OCI-LY1 (cell line): Measurements from ENCODE around the gene PLCB4.

Experiments used
- H2AFZ ChIP-seq: fragments of 200-600 bp; sonication (generic), shearing (Covaris generic); 2 replicates; pipeline ENCODE4 v1.6.0; 2014; ENCODE audit warnings: antibody characterized with exemption, mild to moderate bottlenecking, low read length
- H3F3A ChIP-seq: fragments of 200-600 bp; sonication (generic), shearing (Covaris generic); 2 replicates; pipeline ENCODE4 v1.6.0; 2014; ENCODE audit warnings: mild to moderate bottlenecking, antibody characterized with exemption, low read length, moderate library complexity; ENCODE audit not compliant: insufficient read depth
- H3K27ac ChIP-seq: fragments of 200-600 bp; sonication (generic); 2 replicates; pipeline ENCODE4 v1.5.1; 2014; ENCODE audit warnings: low read length, mixed run types, mild to moderate bottlenecking, low read depth; ENCODE audit not compliant: poor library complexity, severe bottlenecking
- H3K27me3 ChIP-seq: fragments of 200-600 bp; sonication (generic); 2 replicates; pipeline ENCODE4 v1.6.0; 2014; ENCODE audit warnings: antibody characterized with exemption, mild to moderate bottlenecking, low read length, moderate library complexity; ENCODE audit not compliant: insufficient read depth
- H3K36me3 ChIP-seq: fragments of 200-600 bp; sonication (generic); 2 replicates; pipeline ENCODE4 v1.6.1; 2014; ENCODE audit warnings: mild to moderate bottlenecking, antibody characterized with exemption, low read length, moderate library complexity, mixed read lengths; ENCODE audit not compliant: insufficient read depth
- H3K4me1 ChIP-seq: fragments of 200-600 bp; sonication (generic); 2 replicates; pipeline ENCODE4 v1.5.1; 2014; ENCODE audit warnings: mild to moderate bottlenecking, low read length, moderate library complexity; ENCODE audit not compliant: insufficient read depth, severe bottlenecking
- H3K4me2 ChIP-seq: fragments of 200-600 bp; sonication (generic), shearing (Covaris generic); 2 replicates; pipeline ENCODE4 v1.6.1; 2014; ENCODE audit warnings: low read length
- H3K4me3 ChIP-seq: fragments of 200-600 bp; sonication (generic); 2 replicates; pipeline ENCODE4 v1.5.1; 2014; ENCODE audit warnings: low read length, low read depth, mild to moderate bottlenecking, mixed read lengths; ENCODE audit not compliant: poor library complexity, severe bottlenecking
- H3K79me2 ChIP-seq: fragments of 200-600 bp; shearing (Covaris generic); 2 replicates; pipeline ENCODE4 v1.6.1; 2016; ENCODE audit warnings: mixed run types, low read length, mixed read lengths; ENCODE audit not compliant: insufficient read depth
- H3K9ac ChIP-seq: fragments of 200-600 bp; sonication (generic), shearing (Covaris generic); 2 replicates; pipeline ENCODE4 v1.6.1; 2014; ENCODE audit warnings: mild to moderate bottlenecking, low read length, mixed read lengths
- H3K9me2 ChIP-seq: fragments of 200-600 bp; sonication (generic), shearing (Covaris generic); 2 replicates; pipeline ENCODE4 v1.6.1; 2014; ENCODE audit warnings: low read depth, mild to moderate bottlenecking, low read length, mixed read lengths
- H3K9me3 ChIP-seq: fragments of 200-600 bp; shearing (Covaris generic); 2 replicates; pipeline ENCODE4 v1.6.1; 2014; ENCODE audit warnings: low read length, mixed read lengths
- H4K20me1 ChIP-seq: fragments of 200-600 bp; sonication (generic), shearing (Covaris generic); 2 replicates; pipeline ENCODE4 v1.6.0; 2016; ENCODE audit warnings: mild to moderate bottlenecking, low read length; ENCODE audit not compliant: insufficient read depth
- EZH2 ChIP-seq: fragments of 200-600 bp; sonication (generic), shearing (Covaris generic); IDR thresholded peaks from 2 replicates; pipeline ENCODE4 v1.8.0; 2017; ENCODE audit warnings: borderline replicate concordance, mixed run types, mild to moderate bottlenecking, antibody characterized with exemption, low read length, moderate library complexity, mixed read lengths
- TF ChIP-seq, protein P1 (sequence below): fragments of 200-600 bp; sonication (generic), shearing (Covaris generic); IDR thresholded peaks from 2 replicates; pipeline ENCODE4 v1.5.1; 2017; ENCODE audit warnings: mild to moderate bottlenecking, antibody characterized with exemption, low read length, moderate library complexity, mixed read lengths

The PLCB4 gene

DNA sequence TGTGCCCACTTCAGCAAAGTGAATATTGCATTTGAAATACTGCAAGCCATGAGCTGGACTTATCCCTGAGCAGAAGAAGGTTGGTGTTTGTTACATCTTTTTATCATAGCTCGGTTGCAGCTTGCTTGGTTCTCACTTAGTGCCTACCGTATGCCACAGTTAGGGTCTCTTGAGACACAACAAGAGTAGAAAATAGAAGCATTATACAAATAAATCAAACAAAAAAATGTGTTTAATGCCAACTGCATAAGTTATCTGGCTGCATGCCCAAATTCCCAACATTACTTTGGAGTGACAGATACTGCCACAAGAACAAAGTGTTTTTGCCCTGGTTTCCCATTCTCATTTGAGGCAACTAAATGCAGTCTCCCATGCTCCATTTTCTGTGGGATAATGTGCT is 391.6 kb downstream of the PLCB4 start:
- H3F3A ChIP-seq: no peaks in the 10 kb centered on the region
- H3K9ac ChIP-seq: no peak overlapping the region
- H4K20me1 ChIP-seq: no peaks in the 10 kb centered on the region
- no peaks in the 10 kb centered on the region for H3K4me1 ChIP-seq
- TF ChIP-seq EZH2: no peak
- TF ChIP-seq, protein P1, sequence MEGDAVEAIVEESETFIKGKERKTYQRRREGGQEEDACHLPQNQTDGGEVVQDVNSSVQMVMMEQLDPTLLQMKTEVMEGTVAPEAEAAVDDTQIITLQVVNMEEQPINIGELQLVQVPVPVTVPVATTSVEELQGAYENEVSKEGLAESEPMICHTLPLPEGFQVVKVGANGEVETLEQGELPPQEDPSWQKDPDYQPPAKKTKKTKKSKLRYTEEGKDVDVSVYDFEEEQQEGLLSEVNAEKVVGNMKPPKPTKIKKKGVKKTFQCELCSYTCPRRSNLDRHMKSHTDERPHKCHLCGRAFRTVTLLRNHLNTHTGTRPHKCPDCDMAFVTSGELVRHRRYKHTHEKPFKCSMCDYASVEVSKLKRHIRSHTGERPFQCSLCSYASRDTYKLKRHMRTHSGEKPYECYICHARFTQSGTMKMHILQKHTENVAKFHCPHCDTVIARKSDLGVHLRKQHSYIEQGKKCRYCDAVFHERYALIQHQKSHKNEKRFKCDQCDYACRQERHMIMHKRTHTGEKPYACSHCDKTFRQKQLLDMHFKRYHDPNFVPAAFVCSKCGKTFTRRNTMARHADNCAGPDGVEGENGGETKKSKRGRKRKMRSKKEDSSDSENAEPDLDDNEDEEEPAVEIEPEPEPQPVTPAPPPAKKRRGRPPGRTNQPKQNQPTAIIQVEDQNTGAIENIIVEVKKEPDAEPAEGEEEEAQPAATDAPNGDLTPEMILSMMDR: no peak
- no peaks in the 10 kb centered on the region for H3K9me3 ChIP-seq
- H3K27me3 ChIP-seq: no peaks in the 10 kb centered on the region
- no peaks in the 10 kb centered on the region for H3K9me2 ChIP-seq
- no peak overlapping the region for H3K4me2 ChIP-seq
- no peaks in the 10 kb centered on the region for H3K36me3 ChIP-seq
- no peak overlapping the region for H2AFZ ChIP-seq
- H3K4me3 ChIP-seq: no peak overlapping the region
- no peak overlapping the region for H3K27ac ChIP-seq
- H3K79me2 ChIP-seq: no peaks in the 10 kb centered on the region

DNA sequence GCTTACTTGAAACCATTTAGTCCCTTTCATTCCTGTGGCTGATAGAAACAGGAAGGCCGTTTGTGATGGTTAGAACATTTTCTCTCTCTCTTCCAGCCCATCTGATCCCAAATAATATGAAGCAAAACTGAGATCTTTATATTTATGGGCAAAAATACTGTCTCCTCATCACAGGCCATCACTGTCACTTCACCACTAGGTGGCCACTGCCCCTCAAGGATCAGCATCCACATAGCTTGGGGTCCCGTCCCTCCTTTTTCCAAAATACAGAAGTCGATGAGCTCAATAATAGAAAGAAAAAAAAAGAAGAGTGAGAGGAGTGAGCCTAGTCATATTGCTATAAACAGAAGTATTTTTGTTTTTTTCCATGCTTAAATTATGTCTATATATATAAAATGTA is 399.1 kb downstream of the PLCB4 start:
- Histone ChIP-seq H2AFZ (no peak overlapping the region), H3K27ac (no peak overlapping the region), H3K9me3 (no peaks in the 10 kb centered on the region), H3K79me2 (no peaks in the 10 kb centered on the region), H3K9ac (no peak overlapping the region), H3K4me2 (no peak overlapping the region), H4K20me1 (no peaks in the 10 kb centered on the region), H3K27me3 (no peaks in the 10 kb centered on the region), H3F3A (no peaks in the 10 kb centered on the region), H3K4me3 (no peak overlapping the region), H3K4me1 (no peaks in the 10 kb centered on the region), H3K9me2 (no peaks in the 10 kb centered on the region), H3K36me3 (no peaks in the 10 kb centered on the region)
- TF ChIP-seq, protein P1: peak; percentile 58
- TF ChIP-seq EZH2: no peak

DNA sequence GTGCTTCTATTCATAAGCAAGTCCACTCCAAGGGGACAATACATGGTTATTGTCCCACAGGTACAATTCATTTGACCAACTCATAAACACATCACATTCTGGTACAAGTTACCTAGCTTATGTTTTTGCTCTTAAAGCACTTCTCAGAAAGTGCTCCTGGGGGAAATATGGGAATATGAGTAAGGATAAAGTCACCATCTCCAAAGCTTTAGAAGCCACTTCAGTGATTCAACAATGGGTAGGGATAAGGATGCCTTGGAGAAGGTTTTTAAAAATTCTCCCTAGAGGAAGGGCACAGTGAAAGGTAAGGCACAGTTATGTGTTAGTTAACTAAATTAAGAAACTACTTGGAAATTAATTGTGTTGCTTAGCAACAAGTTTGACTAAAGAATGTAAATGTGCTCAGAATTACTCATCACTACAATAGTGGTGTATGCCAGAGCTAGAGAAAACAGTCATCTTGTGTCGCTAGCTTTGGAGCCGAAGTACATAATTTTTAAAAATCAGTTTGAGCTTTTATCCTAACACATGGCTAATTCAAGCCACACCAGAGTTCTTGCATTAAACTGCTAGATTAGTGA is 406.0 kb downstream of the PLCB4 start:
- TF ChIP-seq, protein P1: no peak
- TF ChIP-seq EZH2: no peak
- H3F3A ChIP-seq: no peaks in the 10 kb centered on the region

More for the DNA sequence above, 406.0 kb downstream of the PLCB4 start:
- Histone ChIP-seq H3K36me3 (no peaks in the 10 kb centered on the region), H3K4me1 (no peaks in the 10 kb centered on the region), H3K79me2 (no peaks in the 10 kb centered on the region), H3K4me3 (no peak overlapping the region), H3K27me3 (0 out of 2 replicates have a peak, but pooled peaks cover 4% of the 10 kb centered on the region), H2AFZ (no peak overlapping the region), H4K20me1 (no peaks in the 10 kb centered on the region), H3K4me2 (no peak overlapping the region), H3K27ac (no peak overlapping the region), H3K9me2 (no peaks in the 10 kb centered on the region), H3K9ac (no peak overlapping the region), H3K9me3 (no peaks in the 10 kb centered on the region)
